ENCODE results near the gene C1QTNF12. TPM values are rescaled to one million over a fixed set of nuclear protein-coding genes. Genes with fewer than 3 reads are reported as not detected.

C1QTNF12 gene
- total and polyA plus RNA-seq, 2 experiments from 2014 or later, result 3.8 to 6.6 TPM

GRCh38 chr1:1221887-1222574 lies 24.5 kb downstream of the C1QTNF12 start:
- Histone ChIP-seq H3K27ac (no peak overlapping the region), H3K9me2 (replicated peaks; ENCODE audit: insufficient read depth) (no peaks in the 10 kb centered on the region), H3K79me2 (peaks cover 23% of the 10 kb centered on the region), H3K36me3 (replicated peaks; ENCODE audit: insufficient read depth, low read depth) (no peaks in the 10 kb centered on the region), H3K4me2 (no peak overlapping the region), H2AFZ (no peak overlapping the region), H4K20me1 (ENCODE audit: insufficient read depth, poor library complexity, severe bottlenecking) (peaks cover 30% of the 10 kb centered on the region), H3K27me3 (no peaks in the 10 kb centered on the region), H3K4me3 (no peak overlapping the region), H3K4me1 (ENCODE audit: insufficient read depth) (no peaks in the 10 kb centered on the region), H3K9me3 (ENCODE audit: low read depth) (no peaks in the 10 kb centered on the region)
- DNase-seq (ENCODE audit: low spot score), result no peak
- 98% methylated on average over 23 of the region's 30 CpGs for whole genome bisulfite sequencing (ENCODE audit: low lambda C conversion rate, missing lambda C conversion rate)
- TF ChIP-seq CTCF (IDR thresholded peaks at IDR 0.05; ENCODE audit: poor library complexity) (no peak), EZH2 (IDR thresholded peaks at IDR 0.05; ENCODE audit: borderline replicate concordance) (no peak), EZH2phosphoT487 (IDR thresholded peaks at IDR 0.05; ENCODE audit: low read depth, severe bottlenecking, unreplicated experiment) (no peak)

DNA sequence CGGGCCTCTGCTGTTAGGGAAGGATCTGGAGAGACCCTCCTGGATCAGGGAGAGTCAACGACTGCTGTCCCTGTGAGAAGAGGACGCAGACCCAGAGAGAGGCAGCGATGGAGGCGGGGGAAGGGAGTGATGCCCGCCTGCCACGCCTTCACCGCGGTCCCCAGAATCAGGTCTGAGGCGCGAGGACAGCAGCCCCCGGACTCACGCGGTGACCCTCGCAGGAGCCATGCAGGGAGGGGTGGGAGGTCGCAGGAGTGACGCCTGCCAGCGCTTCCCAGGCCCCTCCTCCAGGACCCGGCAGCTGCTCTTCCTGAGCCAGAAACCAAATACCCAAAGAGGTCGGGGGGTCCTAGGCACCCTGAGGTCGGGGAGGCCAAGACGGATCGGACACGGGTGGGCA lies 26.3 kb downstream of the C1QTNF12 start:
- no peaks in the 10 kb centered on the region for H3K9me3 ChIP-seq (ENCODE audit: low read depth)
- H3K4me1 ChIP-seq (ENCODE audit: insufficient read depth), result no peaks in the 10 kb centered on the region
- WGBS (ENCODE audit: low lambda C conversion rate, missing lambda C conversion rate), result 94% methylated on average over 24 of the region's 24 CpGs
- no peak for DNase-seq (ENCODE audit: low spot score)
- H3K4me3 ChIP-seq, result no peak overlapping the region
- H3K27me3 ChIP-seq, result no peaks in the 10 kb centered on the region
- peaks cover 10% of the 10 kb centered on the region for H3K79me2 ChIP-seq
- peaks cover 13% of the 10 kb centered on the region for H4K20me1 ChIP-seq (ENCODE audit: insufficient read depth, poor library complexity, severe bottlenecking)
- TF ChIP-seq EZH2phosphoT487 (IDR thresholded peaks at IDR 0.05; ENCODE audit: low read depth, severe bottlenecking, unreplicated experiment) (no peak), EZH2 (IDR thresholded peaks at IDR 0.05; ENCODE audit: borderline replicate concordance) (no peak)
- H3K27ac ChIP-seq, result no peak overlapping the region
- no peak overlapping the region for H2AFZ ChIP-seq
- no peak overlapping the region for H3K4me2 ChIP-seq
- no peaks in the 10 kb centered on the region for H3K9me2 ChIP-seq (replicated peaks; ENCODE audit: insufficient read depth)
- no peaks in the 10 kb centered on the region for H3K36me3 ChIP-seq (replicated peaks; ENCODE audit: insufficient read depth, low read depth)

DNA sequence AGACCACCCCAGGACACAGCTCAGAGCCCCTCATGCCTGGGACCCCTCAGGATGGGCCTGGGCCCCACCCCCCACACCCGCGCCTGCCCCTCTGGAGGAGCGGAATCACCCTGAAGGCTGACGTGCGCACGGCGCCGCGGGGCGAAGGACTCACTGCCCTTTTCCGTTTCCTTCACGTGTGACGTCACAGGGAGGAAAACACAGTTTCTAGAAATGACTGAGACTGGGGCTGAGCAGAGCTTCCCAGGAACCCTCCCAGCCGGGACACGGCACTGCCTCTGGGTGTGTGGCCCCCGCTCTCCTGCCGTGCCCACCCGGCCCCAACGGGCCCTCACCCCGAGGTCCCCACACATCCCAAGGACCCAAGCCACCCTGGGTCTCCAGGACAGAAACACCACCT lies 27.2 kb downstream of the C1QTNF12 start:
- WGBS (ENCODE audit: low lambda C conversion rate, missing lambda C conversion rate), result 100% methylated on average over 8 of the region's 20 CpGs
- H3K4me1 ChIP-seq (ENCODE audit: insufficient read depth), result no peaks in the 10 kb centered on the region
- H3K4me2 ChIP-seq, result no peak overlapping the region
- no peaks in the 10 kb centered on the region for H3K27me3 ChIP-seq
- H3K9me3 ChIP-seq (ENCODE audit: low read depth), result no peaks in the 10 kb centered on the region
- H4K20me1 ChIP-seq (ENCODE audit: insufficient read depth, poor library complexity, severe bottlenecking), result peaks cover 4% of the 10 kb centered on the region
- H3K27ac ChIP-seq, result no peak overlapping the region
- H2AFZ ChIP-seq, result no peak overlapping the region
- TF ChIP-seq CTCF (IDR thresholded peaks at IDR 0.05; ENCODE audit: poor library complexity), result no peak
- H3K36me3 ChIP-seq (replicated peaks; ENCODE audit: insufficient read depth, low read depth), result no peaks in the 10 kb centered on the region
- H3K79me2 ChIP-seq, result peaks cover 2% of the 10 kb centered on the region
- no peak for DNase-seq (ENCODE audit: low spot score)
- H3K9me2 ChIP-seq (replicated peaks; ENCODE audit: insufficient read depth), result no peaks in the 10 kb centered on the region
- H3K4me3 ChIP-seq, result no peak overlapping the region

DNA sequence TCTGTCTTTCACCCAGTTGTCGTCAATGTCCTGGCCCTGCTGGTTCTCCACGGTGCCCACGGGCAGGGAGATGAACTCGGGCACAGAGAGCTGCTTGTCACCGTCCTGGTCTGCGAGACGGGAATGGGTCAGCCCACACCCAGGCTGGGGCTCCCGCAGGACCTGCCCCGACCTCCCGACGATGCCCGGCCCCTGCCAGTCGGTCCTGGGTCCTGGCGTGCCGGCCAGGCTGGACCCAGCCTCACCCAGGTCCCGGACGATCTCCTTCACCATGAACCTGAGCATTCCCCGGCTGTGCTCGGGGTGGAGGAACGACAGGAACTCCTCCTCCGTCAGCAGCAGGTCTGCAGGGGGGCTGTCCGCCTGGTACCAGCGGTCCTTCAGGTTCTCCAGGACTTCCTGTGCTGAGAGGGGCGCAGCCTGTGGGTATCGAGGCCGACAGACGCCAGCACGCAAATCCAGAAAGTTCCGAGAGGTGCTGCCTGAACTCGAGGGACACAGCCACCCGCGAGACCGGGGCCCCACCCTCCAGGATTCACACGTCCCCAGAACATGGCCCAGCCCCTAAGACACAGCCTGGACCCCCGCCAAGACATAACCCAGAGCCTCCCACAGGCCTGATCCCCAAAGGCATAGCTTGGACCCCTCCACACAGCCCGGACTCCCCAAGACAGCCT lies 27.9 kb downstream of the C1QTNF12 start:
- no peak overlapping the region for H2AFZ ChIP-seq
- peaks cover 3% of the 10 kb centered on the region for H4K20me1 ChIP-seq (ENCODE audit: insufficient read depth, poor library complexity, severe bottlenecking)
- no peaks in the 10 kb centered on the region for H3K4me1 ChIP-seq (ENCODE audit: insufficient read depth)
- H3K9me3 ChIP-seq (ENCODE audit: low read depth), result no peaks in the 10 kb centered on the region
- H3K9me2 ChIP-seq (replicated peaks; ENCODE audit: insufficient read depth), result no peaks in the 10 kb centered on the region
- 96% methylated on average over 24 of the region's 36 CpGs for WGBS (ENCODE audit: low lambda C conversion rate, missing lambda C conversion rate)
- TF ChIP-seq EZH2 (IDR thresholded peaks at IDR 0.05; ENCODE audit: borderline replicate concordance), result no peak
- TF ChIP-seq CTCF (IDR thresholded peaks at IDR 0.05; ENCODE audit: poor library complexity), result no peak
- no peak for TF ChIP-seq EZH2phosphoT487 (IDR thresholded peaks at IDR 0.05; ENCODE audit: low read depth, severe bottlenecking, unreplicated experiment)
- DNase-seq (ENCODE audit: low spot score), result no peak
- no peaks in the 10 kb centered on the region for H3K27me3 ChIP-seq
- H3K79me2 ChIP-seq, result no peaks in the 10 kb centered on the region
- H3K4me3 ChIP-seq, result no peak overlapping the region
- H3K36me3 ChIP-seq (replicated peaks; ENCODE audit: insufficient read depth, low read depth), result no peaks in the 10 kb centered on the region
- no peak overlapping the region for H3K4me2 ChIP-seq
- no peak overlapping the region for H3K27ac ChIP-seq
